ENCODE measurements around the gene PALM. TPM values are rescaled to one million over a fixed set of nuclear protein-coding genes. Genes with fewer than 3 reads are reported as not detected.
"Not testable (repeated sequence)": the region's sequence is repeated elsewhere in the genome, so short reads cannot be mapped to it uniquely, and the experiment has no call there.

PALM gene
- total and polyA plus RNA-seq, 2 donors: 2.2 to 11.7 TPM

DNA sequence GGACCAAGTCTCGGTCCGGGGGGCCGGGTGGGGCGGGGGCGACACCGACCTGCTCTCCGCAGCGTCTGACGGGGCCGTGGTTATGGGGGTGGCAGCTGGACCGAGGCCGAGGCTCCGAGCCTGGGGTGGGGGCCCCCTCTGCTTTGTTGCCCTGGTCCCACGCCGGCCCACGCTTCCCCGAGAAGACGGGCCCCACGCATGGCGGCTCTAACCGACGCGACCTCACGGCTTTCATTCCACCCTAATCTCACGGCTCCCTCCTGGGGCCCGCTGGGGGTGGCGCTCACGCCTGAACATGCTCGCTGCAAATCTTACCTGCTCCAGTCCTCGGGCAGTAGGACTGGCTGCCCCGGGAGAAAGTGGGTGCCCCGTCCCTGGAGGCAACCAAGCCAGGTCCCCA, 27.4 kb downstream of the PALM start:
- no peaks in the 10 kb centered on the region for H3K36me3 ChIP-seq (ENCODE audit: control insufficient read depth in 2 of 2, insufficient read depth in 2 of 2, low read length in 1 of 2)
- H3K27ac ChIP-seq (ENCODE audit: low read depth in 1 of 2, low read length in 1 of 2): no peak overlapping the region
- no peaks in the 10 kb centered on the region for H3K4me1 ChIP-seq (ENCODE audit: control insufficient read depth in 2 of 2, insufficient read depth in 2 of 2, low read length in 2 of 2)
- H3K9me3 ChIP-seq (ENCODE audit: control insufficient read depth in 2 of 2, insufficient read depth in 1 of 2, low read length in 1 of 2): no peaks in the 10 kb centered on the region
- no peak overlapping the region for H3K4me3 ChIP-seq (ENCODE audit: low read length in 2 of 2)
- DNase-seq (ENCODE audit: low read depth in 6 of 9, low spot score in 9 of 9): no peak
- peaks cover 0 to 2% of the 10 kb centered on the region in 2 donors for H3K27me3 ChIP-seq (ENCODE audit: control insufficient read depth in 2 of 2, insufficient read depth in 1 of 2, low read length in 1 of 2)
- WGBS: 94% methylated on average over 32 of the region's 32 CpGs

DNA sequence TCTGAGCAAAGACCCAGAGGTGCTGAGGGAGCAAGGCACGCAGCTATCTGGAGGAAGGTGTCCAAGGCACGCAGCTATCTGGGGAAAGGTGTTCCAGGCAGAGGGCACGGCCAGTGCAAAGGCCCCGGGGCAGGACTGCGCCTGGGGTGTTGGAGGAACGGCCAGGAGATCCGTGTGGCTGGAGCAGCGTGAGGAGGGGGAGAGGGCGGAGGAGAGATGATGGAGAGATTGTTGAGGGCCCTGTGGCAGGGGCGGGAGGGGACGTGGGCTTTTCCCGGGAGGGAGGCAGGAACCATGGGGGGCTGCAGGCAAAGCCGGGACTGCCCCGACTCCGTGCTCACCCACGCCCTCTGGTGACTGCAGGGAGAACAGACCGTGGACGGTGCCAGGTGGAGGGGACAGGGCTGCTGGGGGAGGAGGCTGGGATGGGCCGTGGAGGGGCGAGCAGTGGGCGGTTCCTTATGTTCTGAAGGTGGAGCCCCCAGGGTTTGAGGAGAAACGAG, 28.9 kb downstream of the PALM start:
- Histone ChIP-seq H3K4me1 (ENCODE audit: control insufficient read depth in 2 of 2, insufficient read depth in 2 of 2, low read length in 2 of 2) (no peaks in the 10 kb centered on the region), H3K9me3 (ENCODE audit: control insufficient read depth in 2 of 2, insufficient read depth in 1 of 2, low read length in 1 of 2) (no peaks in the 10 kb centered on the region), H3K27ac (ENCODE audit: low read depth in 1 of 2, low read length in 1 of 2) (no peak overlapping the region), H3K27me3 (ENCODE audit: control insufficient read depth in 2 of 2, insufficient read depth in 1 of 2, low read length in 1 of 2) (peaks cover 0 to 2% of the 10 kb centered on the region in 2 donors), H3K36me3 (ENCODE audit: control insufficient read depth in 2 of 2, insufficient read depth in 2 of 2, low read length in 1 of 2) (no peaks in the 10 kb centered on the region), H3K4me3 (ENCODE audit: low read length in 2 of 2) (no peak overlapping the region)
- 43% methylated on average over 22 of the region's 22 CpGs for WGBS
- peak in 3 of 9 donors; percentile 15 to 31 (median 24) for DNase-seq (ENCODE audit: low read depth in 6 of 9, low spot score in 9 of 9)

DNA sequence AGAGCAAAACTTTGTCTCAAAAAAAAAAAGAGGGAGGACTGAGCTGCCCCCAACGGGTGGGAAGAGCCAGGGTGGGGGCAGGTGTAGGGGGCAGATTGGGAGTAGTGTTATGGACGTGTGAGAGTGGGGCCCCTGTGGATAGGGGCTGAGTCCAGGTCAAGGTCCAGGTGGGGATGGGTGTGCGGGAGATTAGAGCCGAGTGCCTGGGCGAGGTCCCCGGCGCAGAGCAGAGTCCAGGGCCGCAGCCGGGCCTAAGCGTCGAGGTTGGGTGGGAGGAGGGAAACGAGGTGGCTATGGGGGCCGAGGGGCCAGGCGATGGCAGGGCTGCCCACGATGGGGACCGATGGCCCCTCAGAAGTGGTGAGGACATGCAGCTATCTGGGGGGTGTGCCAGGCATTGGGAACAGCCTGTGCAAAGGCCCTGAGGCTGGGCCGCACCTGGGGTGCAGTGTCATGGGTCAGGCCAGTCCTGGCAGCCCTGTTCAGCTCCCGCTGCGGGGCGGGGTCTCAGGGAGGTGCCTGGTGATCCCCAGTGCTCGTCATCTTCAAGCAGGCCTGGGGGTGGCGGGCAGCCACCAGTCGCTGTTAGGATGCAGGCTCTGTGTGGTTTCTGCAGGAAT, 29.9 kb downstream of the PALM start:
- 95% methylated on average over 23 of the region's 23 CpGs for WGBS
- H3K27me3 ChIP-seq (ENCODE audit: control insufficient read depth in 2 of 2, insufficient read depth in 1 of 2, low read length in 1 of 2): peaks cover 0 to 2% of the 10 kb centered on the region in 2 donors
- H3K4me3 ChIP-seq (ENCODE audit: low read length in 2 of 2): no peak overlapping the region
- DNase-seq (ENCODE audit: low read depth in 6 of 9, low spot score in 9 of 9): no peak
- no peaks in the 10 kb centered on the region for H3K9me3 ChIP-seq (ENCODE audit: control insufficient read depth in 2 of 2, insufficient read depth in 1 of 2, low read length in 1 of 2)
- H3K4me1 ChIP-seq (ENCODE audit: control insufficient read depth in 2 of 2, insufficient read depth in 2 of 2, low read length in 2 of 2): peaks cover 0 to 5% of the 10 kb centered on the region in 2 donors
- no peak overlapping the region for H3K27ac ChIP-seq (ENCODE audit: low read depth in 1 of 2, low read length in 1 of 2)
- no peaks in the 10 kb centered on the region for H3K36me3 ChIP-seq (ENCODE audit: control insufficient read depth in 2 of 2, insufficient read depth in 2 of 2, low read length in 1 of 2)

DNA sequence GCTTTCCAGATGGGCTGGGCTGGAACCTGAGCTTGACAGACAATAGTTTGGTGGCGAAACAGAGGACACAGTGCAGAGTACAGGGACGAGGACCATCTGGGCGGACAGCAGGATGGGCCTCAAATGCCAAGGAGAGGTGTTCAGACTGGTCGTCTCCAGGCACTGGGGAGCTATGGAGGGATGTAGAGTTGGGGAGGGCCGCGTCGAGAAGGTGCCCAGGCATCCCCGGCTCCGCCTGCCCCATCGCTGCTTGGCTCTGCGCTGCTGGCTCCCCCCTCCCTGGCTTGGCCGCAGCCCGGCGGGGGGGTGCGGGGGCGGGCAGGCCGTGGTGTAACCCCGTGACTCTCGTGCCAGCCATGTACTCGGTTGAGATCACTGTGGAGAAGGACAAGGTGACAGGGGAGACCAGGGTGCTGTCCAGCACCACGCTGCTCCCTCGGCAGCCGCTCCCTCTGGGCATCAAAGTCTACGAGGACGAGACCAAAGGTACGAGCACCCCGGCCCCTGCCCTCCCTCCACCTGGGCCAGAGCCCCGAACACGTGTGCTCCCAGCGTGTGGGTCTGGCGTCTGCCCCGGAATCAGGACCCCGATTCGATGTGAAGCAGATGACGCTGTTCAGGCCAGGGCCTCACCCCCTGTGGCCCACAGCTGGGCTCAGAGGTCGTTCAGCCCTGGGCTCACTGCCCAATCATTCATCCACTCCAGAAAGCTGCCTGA, 31.4 kb downstream of the PALM start:
- H3K4me3 ChIP-seq (ENCODE audit: low read length in 2 of 2): no peak overlapping the region
- no peaks in the 10 kb centered on the region for H3K36me3 ChIP-seq (ENCODE audit: control insufficient read depth in 2 of 2, insufficient read depth in 2 of 2, low read length in 1 of 2)
- no peaks in the 10 kb centered on the region for H3K9me3 ChIP-seq (ENCODE audit: control insufficient read depth in 2 of 2, insufficient read depth in 1 of 2, low read length in 1 of 2)
- DNase-seq (ENCODE audit: low read depth in 6 of 9, low spot score in 9 of 9): no peak
- peaks cover 0 to 2% of the 10 kb centered on the region in 2 donors for H3K27me3 ChIP-seq (ENCODE audit: control insufficient read depth in 2 of 2, insufficient read depth in 1 of 2, low read length in 1 of 2)
- WGBS: 97% methylated on average over 36 of the region's 36 CpGs
- H3K4me1 ChIP-seq (ENCODE audit: control insufficient read depth in 2 of 2, insufficient read depth in 2 of 2, low read length in 2 of 2): peaks cover 0 to 5% of the 10 kb centered on the region in 2 donors
- no peak overlapping the region for H3K27ac ChIP-seq (ENCODE audit: low read depth in 1 of 2, low read length in 1 of 2)

DNA sequence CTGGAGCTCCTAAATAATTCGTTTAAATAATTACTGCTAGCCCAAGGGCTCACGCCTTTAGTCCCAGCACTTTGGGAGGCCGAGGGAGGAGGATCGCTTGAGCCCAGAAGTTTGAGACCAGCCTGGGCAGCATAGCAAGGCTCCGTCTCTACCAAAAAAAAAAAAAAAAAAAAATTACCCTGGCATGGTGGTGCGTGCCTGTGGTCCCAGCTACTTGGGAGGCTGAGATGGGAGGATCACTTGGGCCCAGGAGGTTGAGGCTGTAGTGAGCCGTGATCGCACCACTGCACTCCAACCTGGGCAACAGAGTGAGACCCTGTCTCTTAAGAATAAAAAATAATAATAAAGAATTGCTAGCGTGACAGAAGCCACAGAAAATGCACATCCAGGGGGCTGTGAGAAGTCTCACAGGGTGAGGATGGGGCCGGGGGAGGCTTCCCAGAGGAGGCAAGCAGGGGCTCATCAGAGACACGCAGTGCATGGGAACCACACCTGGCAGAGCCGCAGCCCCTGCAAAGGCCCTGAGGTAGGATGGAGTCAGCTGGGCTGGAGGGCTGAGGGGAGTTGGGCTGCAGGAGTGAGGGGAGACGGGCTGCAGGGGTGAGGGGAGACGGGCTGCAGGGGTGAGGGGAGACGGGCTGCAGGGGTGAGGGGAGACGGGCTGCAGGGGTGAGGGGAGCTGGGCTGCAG, 32.2 kb downstream of the PALM start:
- WGBS: 90% methylated on average over 16 of the region's 16 CpGs
- not testable (repeated sequence) for H3K36me3 ChIP-seq (ENCODE audit: control insufficient read depth in 2 of 2, insufficient read depth in 2 of 2, low read length in 1 of 2); H3K27me3 ChIP-seq (ENCODE audit: control insufficient read depth in 2 of 2, insufficient read depth in 1 of 2, low read length in 1 of 2); H3K4me1 ChIP-seq (ENCODE audit: control insufficient read depth in 2 of 2, insufficient read depth in 2 of 2, low read length in 2 of 2); H3K4me3 ChIP-seq (ENCODE audit: low read length in 2 of 2); DNase-seq (ENCODE audit: low read depth in 6 of 9, low spot score in 9 of 9); H3K9me3 ChIP-seq (ENCODE audit: control insufficient read depth in 2 of 2, insufficient read depth in 1 of 2, low read length in 1 of 2); H3K27ac ChIP-seq (ENCODE audit: low read depth in 1 of 2, low read length in 1 of 2)

DNA sequence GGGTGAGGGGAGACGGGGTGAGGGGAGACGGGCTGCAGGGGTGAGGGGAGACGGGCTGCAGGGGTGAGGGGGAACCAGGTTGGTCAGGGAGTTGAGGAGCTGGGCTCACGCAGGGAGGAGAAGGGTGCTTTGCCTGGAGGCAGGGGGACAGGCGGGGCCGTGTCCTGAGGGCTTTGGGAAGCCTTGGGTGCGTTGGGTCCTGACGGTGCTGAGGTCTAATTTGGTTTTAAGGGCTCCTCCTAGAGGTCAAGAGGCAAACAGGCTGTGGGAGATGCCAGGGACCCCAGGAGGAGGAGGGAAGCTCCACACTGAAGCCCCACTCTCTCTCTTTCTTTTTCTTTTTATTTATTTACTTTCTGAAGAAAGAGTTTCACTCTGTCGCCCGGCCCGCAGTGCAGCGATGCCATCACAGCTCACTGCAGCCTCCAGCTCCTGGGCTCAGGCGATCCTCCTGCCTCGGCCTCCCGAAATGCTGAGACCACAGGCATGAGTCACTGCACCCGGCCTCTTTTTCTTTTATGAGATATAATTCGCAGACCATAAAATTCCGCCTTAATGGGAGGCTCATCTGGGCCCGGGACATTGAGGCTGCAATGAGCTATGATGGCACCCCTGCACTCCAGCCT, 32.9 kb downstream of the PALM start:
- 81% methylated on average over 18 of the region's 19 CpGs for WGBS
- peak in 1 of 9 donors; percentile 28 for DNase-seq (ENCODE audit: low read depth in 6 of 9, low spot score in 9 of 9)
- H3K36me3 ChIP-seq (ENCODE audit: control insufficient read depth in 2 of 2, insufficient read depth in 2 of 2, low read length in 1 of 2): no peaks in the 10 kb centered on the region
- H3K4me3 ChIP-seq (ENCODE audit: low read length in 2 of 2): no peak overlapping the region
- peaks cover 0 to 2% of the 10 kb centered on the region in 2 donors for H3K27me3 ChIP-seq (ENCODE audit: control insufficient read depth in 2 of 2, insufficient read depth in 1 of 2, low read length in 1 of 2)
- H3K4me1 ChIP-seq (ENCODE audit: control insufficient read depth in 2 of 2, insufficient read depth in 2 of 2, low read length in 2 of 2): peaks cover 0 to 5% of the 10 kb centered on the region in 2 donors
- no peak overlapping the region for H3K27ac ChIP-seq (ENCODE audit: low read depth in 1 of 2, low read length in 1 of 2)
- peaks cover 0 to 8% of the 10 kb centered on the region in 2 donors for H3K9me3 ChIP-seq (ENCODE audit: control insufficient read depth in 2 of 2, insufficient read depth in 1 of 2, low read length in 1 of 2)

DNA sequence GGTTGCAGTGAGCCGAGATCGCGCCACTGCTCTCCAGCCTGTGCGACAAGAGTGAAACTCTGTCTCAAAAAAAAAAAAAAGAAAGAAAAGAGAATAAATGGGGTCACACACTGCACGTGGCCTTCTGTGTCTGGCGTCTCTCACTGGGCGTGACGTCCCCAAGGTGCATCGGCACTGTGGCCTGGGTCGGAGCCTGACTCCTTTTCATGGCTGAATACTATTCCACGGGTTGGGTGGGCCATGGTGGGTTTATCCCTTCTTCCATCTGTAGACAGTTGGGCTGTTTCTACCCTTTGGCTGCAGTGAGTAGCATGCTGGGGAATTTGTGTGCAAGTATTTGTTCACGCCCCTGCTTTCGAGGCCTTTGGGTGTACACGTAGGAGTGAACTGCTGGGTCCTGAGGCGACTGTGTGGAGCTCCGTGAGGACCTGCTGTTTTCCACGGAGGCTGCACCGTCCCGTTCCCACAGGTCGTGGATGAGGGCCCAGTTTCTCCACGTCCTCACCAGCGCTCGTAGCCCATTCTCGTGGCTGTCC, 33.9 kb downstream of the PALM start:
- DNase-seq (ENCODE audit: low read depth in 6 of 9, low spot score in 9 of 9): no peak
- Histone ChIP-seq H3K27ac (ENCODE audit: low read depth in 1 of 2, low read length in 1 of 2) (no peak overlapping the region), H3K4me1 (ENCODE audit: control insufficient read depth in 2 of 2, insufficient read depth in 2 of 2, low read length in 2 of 2) (peaks cover 0 to 5% of the 10 kb centered on the region in 2 donors), H3K27me3 (ENCODE audit: control insufficient read depth in 2 of 2, insufficient read depth in 1 of 2, low read length in 1 of 2) (peaks cover 0 to 2% of the 10 kb centered on the region in 2 donors), H3K9me3 (ENCODE audit: control insufficient read depth in 2 of 2, insufficient read depth in 1 of 2, low read length in 1 of 2) (peaks cover 2 to 17% of the 10 kb centered on the region in 2 donors), H3K36me3 (ENCODE audit: control insufficient read depth in 2 of 2, insufficient read depth in 2 of 2, low read length in 1 of 2) (no peaks in the 10 kb centered on the region), H3K4me3 (ENCODE audit: low read length in 2 of 2) (no peak overlapping the region)
- 95% methylated on average over 24 of the region's 24 CpGs for WGBS

DNA sequence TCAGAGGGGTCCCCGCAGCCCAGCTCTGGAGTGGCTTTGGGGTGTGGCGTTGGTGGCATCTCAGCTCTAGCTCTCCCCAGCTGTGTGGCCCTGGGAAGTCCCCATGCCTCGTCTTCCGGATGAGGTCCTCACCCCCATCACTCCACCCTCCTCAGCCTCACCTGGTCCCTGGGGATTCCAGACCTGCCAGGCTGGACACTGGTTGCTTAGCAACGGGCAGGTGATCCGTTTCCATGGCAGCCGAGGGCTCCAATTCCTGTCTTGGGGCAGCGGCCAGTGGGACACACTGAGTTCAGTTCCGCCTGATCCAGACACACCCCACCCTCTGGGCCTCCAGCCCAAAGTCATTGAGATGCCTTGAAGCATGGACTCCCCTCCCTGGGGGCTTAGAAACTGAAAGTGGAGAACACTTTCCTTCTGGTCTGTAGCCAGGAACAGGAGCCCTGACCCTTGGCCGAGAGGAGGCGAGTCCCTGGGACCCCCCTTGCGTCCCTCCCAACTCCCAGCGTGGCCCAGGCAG, 34.5 kb downstream of the PALM start:
- Histone ChIP-seq H3K4me1 (ENCODE audit: control insufficient read depth in 2 of 2, insufficient read depth in 2 of 2, low read length in 2 of 2) (peaks cover 0 to 5% of the 10 kb centered on the region in 2 donors), H3K9me3 (ENCODE audit: control insufficient read depth in 2 of 2, insufficient read depth in 1 of 2, low read length in 1 of 2) (peaks cover 5 to 24% of the 10 kb centered on the region in 2 donors), H3K27ac (ENCODE audit: low read depth in 1 of 2, low read length in 1 of 2) (no peak overlapping the region), H3K27me3 (ENCODE audit: control insufficient read depth in 2 of 2, insufficient read depth in 1 of 2, low read length in 1 of 2) (peaks cover 0 to 2% of the 10 kb centered on the region in 2 donors), H3K4me3 (ENCODE audit: low read length in 2 of 2) (no peak overlapping the region), H3K36me3 (ENCODE audit: control insufficient read depth in 2 of 2, insufficient read depth in 2 of 2, low read length in 1 of 2) (no peaks in the 10 kb centered on the region)
- peak in 2 of 9 donors; percentile 18 to 35 for DNase-seq (ENCODE audit: low read depth in 6 of 9, low spot score in 9 of 9)
- WGBS: 91% methylated on average over 13 of the region's 13 CpGs
